ENCODE data around the gene ACSL1. TPM values are rescaled to one million over a fixed set of nuclear protein-coding genes. Genes with fewer than 3 reads are reported as not detected.
"Not testable (repeated sequence)": the region's sequence is repeated elsewhere in the genome, so short reads cannot be mapped to it uniquely, and the experiment has no call there.

ACSL1 gene
- total and polyA plus RNA-seq, 2 donors from 2014 or later = 98.1 to 322 TPM

DNA sequence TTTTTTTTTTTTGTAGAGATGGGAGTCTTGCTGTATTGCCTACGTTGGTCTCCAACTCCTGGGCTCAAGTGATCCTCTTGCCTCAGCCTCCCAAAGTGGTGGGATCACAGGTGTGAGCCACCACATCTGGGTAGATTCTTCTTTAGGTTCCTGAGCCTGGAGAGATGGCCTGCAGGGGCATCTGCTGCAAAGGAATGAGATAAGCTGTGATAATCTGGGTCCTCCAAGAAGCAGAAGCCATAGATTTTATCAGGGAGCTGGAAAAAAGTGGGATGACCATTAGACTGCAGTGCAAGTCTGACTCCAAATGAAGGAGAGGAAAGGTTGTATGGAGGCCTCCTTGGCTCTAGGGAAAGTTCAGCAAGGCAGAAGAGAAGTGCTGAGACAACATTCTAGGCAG is 19.0 kb upstream of the ACSL1 start:
- TF ChIP-seq, protein P1, sequence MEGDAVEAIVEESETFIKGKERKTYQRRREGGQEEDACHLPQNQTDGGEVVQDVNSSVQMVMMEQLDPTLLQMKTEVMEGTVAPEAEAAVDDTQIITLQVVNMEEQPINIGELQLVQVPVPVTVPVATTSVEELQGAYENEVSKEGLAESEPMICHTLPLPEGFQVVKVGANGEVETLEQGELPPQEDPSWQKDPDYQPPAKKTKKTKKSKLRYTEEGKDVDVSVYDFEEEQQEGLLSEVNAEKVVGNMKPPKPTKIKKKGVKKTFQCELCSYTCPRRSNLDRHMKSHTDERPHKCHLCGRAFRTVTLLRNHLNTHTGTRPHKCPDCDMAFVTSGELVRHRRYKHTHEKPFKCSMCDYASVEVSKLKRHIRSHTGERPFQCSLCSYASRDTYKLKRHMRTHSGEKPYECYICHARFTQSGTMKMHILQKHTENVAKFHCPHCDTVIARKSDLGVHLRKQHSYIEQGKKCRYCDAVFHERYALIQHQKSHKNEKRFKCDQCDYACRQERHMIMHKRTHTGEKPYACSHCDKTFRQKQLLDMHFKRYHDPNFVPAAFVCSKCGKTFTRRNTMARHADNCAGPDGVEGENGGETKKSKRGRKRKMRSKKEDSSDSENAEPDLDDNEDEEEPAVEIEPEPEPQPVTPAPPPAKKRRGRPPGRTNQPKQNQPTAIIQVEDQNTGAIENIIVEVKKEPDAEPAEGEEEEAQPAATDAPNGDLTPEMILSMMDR (IDR thresholded peaks at IDR 0.05; ENCODE audit: borderline replicate concordance, extremely low read depth, insufficient read depth) = no peak
- Histone ChIP-seq H3K9ac (ENCODE audit: low read length in 3 of 3) (no peak overlapping the region), H3K4me1 (ENCODE audit: control insufficient read depth in 2 of 3, insufficient read depth in 2 of 3, low read depth in 1 of 3, low read length in 3 of 3) (no peaks in the 10 kb centered on the region), H3K4me3 (ENCODE audit: low read length in 3 of 3) (no peak overlapping the region), H3K9me3 (ENCODE audit: control insufficient read depth in 2 of 3, insufficient read depth in 1 of 3, low read length in 3 of 3) (no peaks in the 10 kb centered on the region), H3K27ac (ENCODE audit: low read depth in 2 of 2, low read length in 2 of 2) (no peak overlapping the region), H3K36me3 (ENCODE audit: control insufficient read depth in 2 of 3, insufficient read depth in 3 of 3, low read length in 3 of 3) (no peaks in the 10 kb centered on the region), H3K27me3 (ENCODE audit: control insufficient read depth, insufficient read depth, low read length) (no peaks in the 10 kb centered on the region)
- intact Hi-C loops (cut with DNase I) = no loop called here
- DNase-seq (no peak), FAIRE-seq (no peak)

DNA sequence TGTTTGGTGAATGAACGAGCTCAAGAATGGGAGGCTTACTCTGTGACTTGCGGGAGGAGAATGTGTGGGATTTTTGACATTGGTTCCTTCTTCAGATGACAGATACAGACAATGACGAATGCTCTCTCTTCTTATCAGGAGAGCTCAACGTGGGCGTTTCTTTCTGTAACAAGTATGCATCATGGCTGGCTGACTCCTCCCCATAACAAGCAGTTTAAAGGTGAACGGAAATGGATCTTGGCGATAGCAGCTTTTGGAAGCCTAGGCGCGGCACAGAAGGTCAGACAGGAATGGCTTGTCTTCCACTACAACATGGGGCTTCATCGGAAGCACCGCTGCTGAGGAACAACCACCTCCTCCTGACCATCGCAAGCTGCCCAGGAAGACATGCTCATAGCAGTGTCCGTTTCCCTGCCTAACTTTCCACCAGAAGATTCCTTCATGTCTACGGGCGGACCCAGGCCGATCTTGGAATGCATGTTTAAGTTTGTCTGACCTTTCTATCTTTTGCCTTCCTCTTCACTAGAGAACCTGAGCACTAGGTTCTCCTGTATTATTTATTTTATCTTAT is 18.3 kb upstream of the ACSL1 start:
- Histone ChIP-seq H3K9ac (ENCODE audit: low read length in 3 of 3) (no peak overlapping the region), H3K9me3 (ENCODE audit: control insufficient read depth in 2 of 3, insufficient read depth in 1 of 3, low read length in 3 of 3) (no peaks in the 10 kb centered on the region), H3K4me1 (ENCODE audit: control insufficient read depth in 2 of 3, insufficient read depth in 2 of 3, low read depth in 1 of 3, low read length in 3 of 3) (no peaks in the 10 kb centered on the region), H3K27me3 (ENCODE audit: control insufficient read depth, insufficient read depth, low read length) (no peaks in the 10 kb centered on the region), H3K36me3 (ENCODE audit: control insufficient read depth in 2 of 3, insufficient read depth in 3 of 3, low read length in 3 of 3) (no peaks in the 10 kb centered on the region), H3K4me3 (ENCODE audit: low read length in 3 of 3) (no peak overlapping the region), H3K27ac (ENCODE audit: low read depth in 2 of 2, low read length in 2 of 2) (no peak overlapping the region)
- intact Hi-C loops (cut with DNase I) = no loop called here
- TF ChIP-seq, protein P1 (IDR thresholded peaks at IDR 0.05; ENCODE audit: borderline replicate concordance, extremely low read depth, insufficient read depth) = no peak
- no peak for FAIRE-seq
- no peak for DNase-seq

DNA sequence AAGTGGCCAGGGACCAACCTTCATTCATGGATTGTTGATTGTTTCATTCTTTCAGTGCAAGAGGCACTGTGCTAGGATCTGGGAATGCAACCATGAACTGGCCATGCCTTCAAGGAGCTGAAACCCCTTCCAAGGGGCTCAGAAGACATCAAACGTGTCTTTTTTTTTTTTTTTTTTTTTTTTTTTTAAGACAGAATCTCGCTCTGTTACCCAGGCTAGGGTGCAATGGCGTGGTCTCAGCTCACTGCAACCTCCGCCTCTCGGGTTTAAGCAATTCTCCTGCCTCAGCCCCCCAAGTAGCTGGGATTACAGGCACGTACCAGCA is 13.3 kb upstream of the ACSL1 start:
- H3K27me3 ChIP-seq (ENCODE audit: control insufficient read depth, insufficient read depth, low read length); H3K9ac ChIP-seq (ENCODE audit: low read length in 3 of 3); H3K4me1 ChIP-seq (ENCODE audit: control insufficient read depth in 2 of 3, insufficient read depth in 2 of 3, low read depth in 1 of 3, low read length in 3 of 3); H3K9me3 ChIP-seq (ENCODE audit: control insufficient read depth in 2 of 3, insufficient read depth in 1 of 3, low read length in 3 of 3); intact Hi-C loops (cut with DNase I); DNase-seq; FAIRE-seq; H3K27ac ChIP-seq (ENCODE audit: low read depth in 2 of 2, low read length in 2 of 2); H3K36me3 ChIP-seq (ENCODE audit: control insufficient read depth in 2 of 3, insufficient read depth in 3 of 3, low read length in 3 of 3); H3K4me3 ChIP-seq (ENCODE audit: low read length in 3 of 3): not testable (repeated sequence)

DNA sequence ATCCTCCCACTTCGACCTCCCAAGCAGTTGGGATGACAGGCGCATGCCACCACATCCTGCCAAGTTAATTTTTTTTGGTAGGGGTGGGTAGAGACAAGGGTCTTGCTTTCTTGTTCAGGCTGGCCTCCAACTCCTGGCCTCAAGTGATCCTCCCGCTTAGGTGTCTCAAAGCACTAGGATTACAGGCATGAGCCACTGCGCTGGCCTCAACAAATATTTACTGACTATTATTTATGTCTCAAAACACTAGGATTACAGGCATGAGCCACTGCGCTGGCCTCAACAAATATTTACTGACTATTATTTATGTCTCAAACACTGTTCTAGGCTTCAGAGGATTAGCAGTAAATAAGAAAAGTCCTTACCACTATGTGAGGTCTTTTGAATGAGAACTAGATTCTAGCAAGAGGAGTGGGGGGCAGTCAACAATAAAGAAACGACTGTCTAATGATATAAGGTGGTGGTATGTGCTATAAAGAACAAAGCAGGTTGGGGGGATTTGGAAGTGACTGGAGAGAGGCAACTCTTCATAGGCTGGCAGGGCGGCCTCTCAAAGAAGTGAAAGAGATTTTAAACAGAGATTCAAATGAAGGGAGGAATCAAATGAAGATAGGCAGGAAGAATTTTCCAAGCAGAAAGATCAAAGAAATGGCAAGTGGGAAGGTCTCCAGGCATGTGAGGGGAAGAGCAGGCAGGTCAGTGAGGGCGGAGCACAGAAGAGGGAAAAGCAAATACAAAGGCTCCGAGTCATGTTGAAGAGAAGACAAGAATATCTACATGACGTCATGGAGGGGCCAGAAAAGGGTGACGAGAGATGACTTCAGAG is 12.7 kb upstream of the ACSL1 start:
- no peaks in the 10 kb centered on the region for H3K4me1 ChIP-seq (ENCODE audit: control insufficient read depth in 2 of 3, insufficient read depth in 2 of 3, low read depth in 1 of 3, low read length in 3 of 3)
- intact Hi-C loops (cut with DNase I) = no loop called here
- TF ChIP-seq, protein P1 (IDR thresholded peaks at IDR 0.05; ENCODE audit: borderline replicate concordance, extremely low read depth, insufficient read depth) = no peak
- H3K9ac ChIP-seq (ENCODE audit: low read length in 3 of 3) = no peak overlapping the region
- peak in 2 of 5 donors; percentile 15 to 16 for DNase-seq
- no peaks in the 10 kb centered on the region for H3K9me3 ChIP-seq (ENCODE audit: control insufficient read depth in 2 of 3, insufficient read depth in 1 of 3, low read length in 3 of 3)
- FAIRE-seq = no peak
- H3K4me3 ChIP-seq (ENCODE audit: low read length in 3 of 3) = no peak overlapping the region
- no peaks in the 10 kb centered on the region for H3K36me3 ChIP-seq (ENCODE audit: control insufficient read depth in 2 of 3, insufficient read depth in 3 of 3, low read length in 3 of 3)
- no peaks in the 10 kb centered on the region for H3K27me3 ChIP-seq (ENCODE audit: control insufficient read depth, insufficient read depth, low read length)
- no peak overlapping the region for H3K27ac ChIP-seq (ENCODE audit: low read depth in 2 of 2, low read length in 2 of 2)

Data from kidney (tissue), 14 donors.